A549 (cell line): Measurements from ENCODE around the gene P2RY14.

Experiments used
- CTCF ChIP-seq: fragments of >200 bp; sonication (Bioruptor Twin); formaldehyde crosslinking; IDR thresholded peaks from 3 replicates; pipeline ENCODE4 v1.5.1; 2016
- HOXB13 ChIP-seq: fragments of 250-450 bp; sonication (Bioruptor Pico); IDR thresholded peaks from 2 replicates; pipeline ENCODE4 v1.5.0; 2020; ENCODE audit warnings: low read depth, mild to moderate bottlenecking, moderate library complexity
- MAFK ChIP-seq: fragments of 450-650 bp; IDR thresholded peaks from 2 replicates; pipeline ENCODE4 v1.6.1; 2014; ENCODE audit not compliant: partially characterized antibody
- RCOR1 ChIP-seq: fragments of 150-350 bp; IDR thresholded peaks from 2 replicates; pipeline ENCODE4 v1.6.1; 2014; ENCODE audit warnings: antibody characterized with exemption, low read length, low read depth
- TP53 ChIP-seq: fragments of 250-450 bp; sonication (Bioruptor Pico); IDR thresholded peaks from 2 replicates; pipeline ENCODE4 v1.5.0; 2021; ENCODE audit warnings: mild to moderate bottlenecking, moderate library complexity
- USF2 ChIP-seq: fragments of 450-650 bp; IDR thresholded peaks from 2 replicates; pipeline ENCODE4 v1.6.1; 2014; ENCODE audit warnings: antibody characterized with exemption
- ZC3H11A ChIP-seq: fragments of 450-650 bp; IDR thresholded peaks from 2 replicates; pipeline ENCODE4 v1.6.1; 2014; ENCODE audit warnings: antibody characterized with exemption, mild to moderate bottlenecking

GRCh38 chr3:151306168-151306810 lies 27.9 kb upstream of the P2RY14 start:
- TF ChIP-seq ZC3H11A (no peak), TP53 (CRISPR knock-in tag) (no peak), USF2 (no peak), CTCF (no peak), RCOR1 (no peak), HOXB13 (no peak), MAFK (no peak)
